Osteocyte (in vitro differentiated cells): ENCODE results near the gene OR51G2. TPM values are rescaled to one million over a fixed set of nuclear protein-coding genes. Genes with fewer than 3 reads are reported as not detected.

Source experiments
- DNase-seq: peaks from one replicate; pipeline ENCODE4 v3.0.0; 2021; ENCODE audit warnings: mixed read lengths; ENCODE audit not compliant: unreplicated experiment; ENCODE audit errors: extremely low spot score
- H3K27ac Mint-ChIP-seq: one replicate; pipeline ENCODE4 v1.8.0; 2021; ENCODE audit warnings: mild to moderate bottlenecking, mixed read lengths; ENCODE audit not compliant: unreplicated experiment
- H3K27me3 Mint-ChIP-seq: one replicate; pipeline ENCODE4 v1.8.0; 2021; ENCODE audit warnings: mixed read lengths; ENCODE audit not compliant: unreplicated experiment
- H3K36me3 Mint-ChIP-seq: one replicate; pipeline ENCODE4 v1.8.0; 2021; ENCODE audit warnings: mixed read lengths; ENCODE audit not compliant: unreplicated experiment
- H3K4me1 Mint-ChIP-seq: one replicate; pipeline ENCODE4 v1.8.0; 2021; ENCODE audit warnings: mixed read lengths; ENCODE audit not compliant: unreplicated experiment
- H3K4me3 Mint-ChIP-seq: one replicate; pipeline ENCODE4 v1.8.0; 2021; ENCODE audit warnings: mild to moderate bottlenecking, moderate library complexity, mixed read lengths; ENCODE audit not compliant: unreplicated experiment
- H3K9me3 Mint-ChIP-seq: one replicate; pipeline ENCODE4 v1.8.0; 2021; ENCODE audit warnings: mixed read lengths; ENCODE audit not compliant: unreplicated experiment
- total RNA-seq: library from RNA; stranded (reverse); gene quantifications from 2 replicates; pipeline ENCODE4 v1.2.1, GENCODE V29; 2021
- TF ChIP-seq, protein P1 (sequence below): fragments of 200-600 bp; sonication (generic); IDR thresholded peaks from 2 replicates; pipeline ENCODE4 v1.5.0; 2021; ENCODE audit warnings: antibody characterized with exemption, mild to moderate bottlenecking, moderate library complexity

The OR51G2 gene
- total RNA-seq, 1 donor from 2014 or later, result not detected

DNA sequence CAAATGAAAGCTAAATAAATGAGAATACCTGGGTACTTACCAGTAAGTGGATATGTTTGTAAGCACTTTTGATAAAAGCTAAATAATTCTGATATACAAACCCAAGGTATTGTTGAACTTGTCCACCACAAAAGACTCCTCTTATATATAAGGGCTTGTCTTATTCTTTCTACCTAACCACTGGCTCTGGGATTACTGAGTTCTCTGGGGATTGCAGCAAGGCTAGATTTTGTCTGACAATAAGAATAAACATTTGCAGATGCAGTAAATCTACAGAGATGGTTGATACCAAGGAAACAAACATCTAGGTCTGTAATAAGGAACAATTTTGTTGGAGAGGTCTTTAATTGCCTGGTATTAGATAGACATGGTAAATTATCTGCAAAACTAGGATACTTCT lies 28.4 kb upstream of the OR51G2 start, which contains the start of gene OR51A4:
OR51A4 (minus strand) TSS at position 101 of the 400 bp plus-strand sequence. CDS start 505 bp downstream, outside the sequence.
- Mint-ChIP-seq H3K9me3 (no peaks in the 10 kb centered on the region), H3K4me3 (no peak within 1 kb of the TSS), H3K4me1 (no peaks in the 10 kb centered on the region), H3K27me3 (peaks cover 3% of the 10 kb centered on the region), H3K36me3 (no peaks in the 10 kb centered on the region), H3K27ac (no peak within 1 kb of the TSS)
- TF ChIP-seq, protein P1, sequence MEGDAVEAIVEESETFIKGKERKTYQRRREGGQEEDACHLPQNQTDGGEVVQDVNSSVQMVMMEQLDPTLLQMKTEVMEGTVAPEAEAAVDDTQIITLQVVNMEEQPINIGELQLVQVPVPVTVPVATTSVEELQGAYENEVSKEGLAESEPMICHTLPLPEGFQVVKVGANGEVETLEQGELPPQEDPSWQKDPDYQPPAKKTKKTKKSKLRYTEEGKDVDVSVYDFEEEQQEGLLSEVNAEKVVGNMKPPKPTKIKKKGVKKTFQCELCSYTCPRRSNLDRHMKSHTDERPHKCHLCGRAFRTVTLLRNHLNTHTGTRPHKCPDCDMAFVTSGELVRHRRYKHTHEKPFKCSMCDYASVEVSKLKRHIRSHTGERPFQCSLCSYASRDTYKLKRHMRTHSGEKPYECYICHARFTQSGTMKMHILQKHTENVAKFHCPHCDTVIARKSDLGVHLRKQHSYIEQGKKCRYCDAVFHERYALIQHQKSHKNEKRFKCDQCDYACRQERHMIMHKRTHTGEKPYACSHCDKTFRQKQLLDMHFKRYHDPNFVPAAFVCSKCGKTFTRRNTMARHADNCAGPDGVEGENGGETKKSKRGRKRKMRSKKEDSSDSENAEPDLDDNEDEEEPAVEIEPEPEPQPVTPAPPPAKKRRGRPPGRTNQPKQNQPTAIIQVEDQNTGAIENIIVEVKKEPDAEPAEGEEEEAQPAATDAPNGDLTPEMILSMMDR, result no peak
- DNase-seq, result no peak

DNA sequence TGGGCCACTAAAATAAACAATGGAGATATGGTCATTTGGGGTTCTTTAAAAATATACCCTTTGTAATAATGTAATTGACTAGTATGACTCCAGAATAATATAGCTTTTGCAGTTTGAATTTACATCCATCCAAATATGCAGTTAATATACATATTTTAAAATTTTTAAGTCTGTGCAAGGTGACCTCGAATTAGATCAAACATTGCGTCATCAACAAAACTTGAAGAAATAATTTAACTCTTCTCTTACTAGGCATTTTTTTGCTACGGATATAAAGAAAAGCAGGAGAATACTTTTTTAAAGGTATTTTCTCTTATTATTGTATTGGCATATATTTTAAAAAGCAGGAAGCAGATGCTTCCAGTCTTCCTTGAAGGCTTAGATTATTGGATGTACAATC lies 17.6 kb upstream of the OR51G2 start:
- no peaks in the 10 kb centered on the region for H3K4me1 Mint-ChIP-seq
- no peak for DNase-seq
- H3K27me3 Mint-ChIP-seq, result peaks cover 5% of the 10 kb centered on the region
- H3K27ac Mint-ChIP-seq, result no peak overlapping the region
- no peaks in the 10 kb centered on the region for H3K9me3 Mint-ChIP-seq
- no peak overlapping the region for H3K4me3 Mint-ChIP-seq
- H3K36me3 Mint-ChIP-seq, result no peaks in the 10 kb centered on the region
- TF ChIP-seq, protein P1, result no peak

DNA sequence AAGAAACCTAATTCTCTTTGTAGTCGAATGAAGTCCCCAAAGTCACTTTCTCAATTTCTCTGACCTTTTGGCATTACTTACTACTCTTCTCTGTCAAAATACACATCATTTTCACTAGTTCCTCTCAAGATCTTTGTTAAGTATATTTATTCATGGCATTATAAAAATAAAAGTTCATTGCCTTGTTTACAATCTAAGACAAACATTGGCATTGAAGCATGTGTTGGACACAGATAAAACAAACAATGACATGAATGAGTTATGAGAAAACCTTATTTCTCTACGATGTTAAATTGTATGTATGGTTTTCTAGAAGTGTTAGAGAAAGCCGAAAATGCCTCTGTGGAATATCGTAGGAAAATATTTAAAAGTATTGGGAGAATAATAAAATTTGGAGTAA lies 13.6 kb upstream of the OR51G2 start:
- no peak overlapping the region for H3K27ac Mint-ChIP-seq
- no peak for DNase-seq
- no peaks in the 10 kb centered on the region for H3K4me1 Mint-ChIP-seq
- H3K9me3 Mint-ChIP-seq, result no peaks in the 10 kb centered on the region
- TF ChIP-seq, protein P1, result no peak
- H3K4me3 Mint-ChIP-seq, result no peak overlapping the region
- no peaks in the 10 kb centered on the region for H3K36me3 Mint-ChIP-seq
- peaks cover 3% of the 10 kb centered on the region for H3K27me3 Mint-ChIP-seq

DNA sequence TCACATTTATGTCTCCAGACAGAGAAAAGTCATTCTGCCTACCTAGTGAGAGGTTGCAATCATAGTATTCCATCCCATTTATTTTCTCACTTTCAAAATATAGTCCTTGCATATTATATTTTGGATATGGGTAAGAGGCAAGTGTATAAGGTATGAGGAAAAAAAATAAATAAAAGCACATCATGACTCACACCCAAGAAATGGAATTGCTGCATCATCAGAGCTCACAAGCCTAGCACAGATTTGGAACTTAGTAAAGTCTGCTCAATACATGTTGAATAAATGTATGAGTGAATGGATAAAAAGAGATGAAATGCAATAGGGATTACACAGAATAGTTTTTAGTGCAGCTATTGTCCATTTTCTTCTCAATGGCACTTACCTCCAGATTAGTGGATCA lies 7.5 kb upstream of the OR51G2 start:
- no peaks in the 10 kb centered on the region for H3K9me3 Mint-ChIP-seq
- no peaks in the 10 kb centered on the region for H3K4me1 Mint-ChIP-seq
- no peak overlapping the region for H3K27ac Mint-ChIP-seq
- no peak for DNase-seq
- no peak overlapping the region for H3K4me3 Mint-ChIP-seq
- H3K36me3 Mint-ChIP-seq, result no peaks in the 10 kb centered on the region
- TF ChIP-seq, protein P1, result no peak
- H3K27me3 Mint-ChIP-seq, result peaks cover 16% of the 10 kb centered on the region

DNA sequence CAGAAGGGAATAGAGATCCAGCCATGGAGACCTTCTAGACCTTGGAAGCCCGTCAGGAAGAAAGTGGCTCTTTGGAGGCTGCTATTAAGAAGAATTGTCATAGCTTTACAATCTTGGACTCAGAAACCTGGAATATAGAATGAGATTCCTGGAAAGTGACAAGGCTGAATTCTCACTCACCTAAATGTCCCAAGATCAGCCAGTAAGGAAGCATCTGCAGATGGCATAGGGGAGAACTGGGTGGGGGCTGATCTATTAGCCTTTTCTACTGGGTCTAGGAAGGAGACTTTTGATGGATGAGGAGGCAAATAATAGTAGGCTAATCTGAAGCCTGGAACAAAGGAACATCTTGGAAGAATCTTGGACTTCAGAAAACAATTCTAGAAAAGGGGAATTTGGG lies 5.1 kb upstream of the OR51G2 start, which contains the start of gene OR51G1:
OR51G1 (minus strand) TSS at position 101 of the 400 bp plus-strand sequence; CDS start at position 101, 0 bp downstream.
- Mint-ChIP-seq H3K4me3 (no peak within 1 kb of the TSS), H3K4me1 (no peaks in the 10 kb centered on the region), H3K36me3 (no peaks in the 10 kb centered on the region), H3K27ac (no peak within 1 kb of the TSS), H3K9me3 (no peaks in the 10 kb centered on the region), H3K27me3 (peaks cover 16% of the 10 kb centered on the region)
- no peak for DNase-seq
- TF ChIP-seq, protein P1, result no peak
